GM12878 (cell line): ENCODE measurements around the gene NDUFA5.

Experiments
- CBFB ChIP-seq: IDR thresholded peaks from 2 replicates; pipeline ENCODE4 v1.6.1; 2016; ENCODE audit warnings: antibody characterized with exemption, low read depth
- CHD4 ChIP-seq: fragments of 200-600 bp; sonication (generic); IDR thresholded peaks from 2 replicates; pipeline ENCODE4 v1.6.1; 2016; ENCODE audit warnings: mild to moderate bottlenecking
- MXI1 ChIP-seq: fragments of 150-350 bp; IDR thresholded peaks from 2 replicates; pipeline ENCODE4 v1.6.1; 2011; ENCODE audit warnings: low read depth, mild to moderate bottlenecking, inconsistent platforms, low read length, improper control_type of control experiment
- POLR2A ChIP-seq: IDR thresholded peaks from 2 replicates; pipeline ENCODE4 v1.6.1; 2011; ENCODE audit warnings: low read depth, mild to moderate bottlenecking, low read length
- POLR2AphosphoS5 ChIP-seq: IDR thresholded peaks from 2 replicates; pipeline ENCODE4 v1.6.1; 2011; ENCODE audit warnings: mild to moderate bottlenecking, low read length, inconsistent platforms
- TAF1 ChIP-seq: IDR thresholded peaks from 2 replicates; pipeline ENCODE4 v1.6.1; 2011; ENCODE audit warnings: mild to moderate bottlenecking, low read depth, low read length, borderline replicate concordance
- YY1 ChIP-seq: IDR thresholded peaks from 2 replicates; pipeline ENCODE4 v1.6.1; 2011; ENCODE audit warnings: low read depth, mild to moderate bottlenecking, low read length
- TF ChIP-seq, protein P1 (sequence below), 3 experiments: IDR thresholded peaks in 2 of 3; conservative IDR thresholded peaks in 1 of 3; 2 replicates each; pipeline ENCODE4 v1.5.1; 2011; ENCODE audit warnings: low read depth in 3 of 3, low read length in 3 of 3, mild to moderate bottlenecking in 3 of 3, control low read depth in 2 of 3, moderate library complexity in 2 of 3, inconsistent platforms in 1 of 3, mixed read lengths in 1 of 3; ENCODE audit not compliant: control insufficient read depth in 2 of 3, insufficient read depth in 1 of 3; ENCODE audit errors: extremely low read depth in 1 of 3

DNA sequence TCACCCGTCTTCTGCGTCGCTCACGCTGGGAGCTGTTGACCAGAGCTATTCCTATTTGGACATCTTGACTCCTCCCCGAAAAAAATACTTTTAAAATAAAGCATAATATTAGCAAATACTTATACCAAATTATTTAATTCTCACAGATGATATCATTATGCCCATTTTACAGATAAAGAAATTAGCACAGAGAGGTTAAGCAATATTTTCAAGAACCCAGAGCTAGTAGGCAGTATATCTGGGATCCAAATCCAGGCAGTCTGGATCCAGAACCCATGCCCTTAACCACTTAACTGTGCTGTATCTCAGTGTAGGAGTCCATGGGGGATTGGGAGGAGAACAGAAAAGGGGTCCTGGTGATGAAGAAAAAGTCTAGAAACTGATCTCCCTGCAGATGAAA, 29.4 kb downstream of the NDUFA5 start:
- TF ChIP-seq POLR2A (no peak), POLR2AphosphoS5 (no peak), CHD4 (no peak), YY1 (no peak), TAF1 (no peak), CBFB (no peak), MXI1 (no peak)
- TF ChIP-seq, protein P1, sequence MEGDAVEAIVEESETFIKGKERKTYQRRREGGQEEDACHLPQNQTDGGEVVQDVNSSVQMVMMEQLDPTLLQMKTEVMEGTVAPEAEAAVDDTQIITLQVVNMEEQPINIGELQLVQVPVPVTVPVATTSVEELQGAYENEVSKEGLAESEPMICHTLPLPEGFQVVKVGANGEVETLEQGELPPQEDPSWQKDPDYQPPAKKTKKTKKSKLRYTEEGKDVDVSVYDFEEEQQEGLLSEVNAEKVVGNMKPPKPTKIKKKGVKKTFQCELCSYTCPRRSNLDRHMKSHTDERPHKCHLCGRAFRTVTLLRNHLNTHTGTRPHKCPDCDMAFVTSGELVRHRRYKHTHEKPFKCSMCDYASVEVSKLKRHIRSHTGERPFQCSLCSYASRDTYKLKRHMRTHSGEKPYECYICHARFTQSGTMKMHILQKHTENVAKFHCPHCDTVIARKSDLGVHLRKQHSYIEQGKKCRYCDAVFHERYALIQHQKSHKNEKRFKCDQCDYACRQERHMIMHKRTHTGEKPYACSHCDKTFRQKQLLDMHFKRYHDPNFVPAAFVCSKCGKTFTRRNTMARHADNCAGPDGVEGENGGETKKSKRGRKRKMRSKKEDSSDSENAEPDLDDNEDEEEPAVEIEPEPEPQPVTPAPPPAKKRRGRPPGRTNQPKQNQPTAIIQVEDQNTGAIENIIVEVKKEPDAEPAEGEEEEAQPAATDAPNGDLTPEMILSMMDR (IDR thresholded peaks at IDR 0.05 in 2 of 3, conservative IDR thresholded peaks at IDR 0.05 in 1 of 3; ENCODE audit: control insufficient read depth in 2 of 3, extremely low read depth in 1 of 3, insufficient read depth in 1 of 3, low read depth in 3 of 3, low read length in 3 of 3), result no peak
